Endothelial cell of umbilical vein (primary cell): ENCODE measurements around the gene HPGDS. TPM values are rescaled to one million over a fixed set of nuclear protein-coding genes. Genes with fewer than 3 reads are reported as not detected.

Experiments used
- BruUV-seq: library from RNA; stranded (reverse); fragments of 400-500 nt; replicated peaks from 2 replicates; lab custom pipeline; 2021; lab: Mats Ljungman, UMichigan
- CTCF ChIA-PET: fragments of 300-600, 350-600 bp; sonication (Branson Sonifier 250); formaldehyde crosslinking; loops from one replicate; lab custom pipeline; 2021; ENCODE audit warnings: antibody characterized with exemption, inconsistent platforms; lab: Charles Lee
- POLR2A ChIA-PET: fragments of 300-600, 350-600 bp; sonication (Branson Sonifier 250); formaldehyde crosslinking; loops from one replicate; lab custom pipeline; 2021; ENCODE audit warnings: antibody characterized with exemption, inconsistent platforms; lab: Charles Lee
- DNase-seq: peaks from one replicate; pipeline ENCODE4 v3.0.0-alpha.2; 2011; ENCODE audit warnings: low read depth, low spot score
- FAIRE-seq: peaks from 2 replicates; lab custom pipeline; 2011; peaks lifted over from hg19 to GRCh38; lab: Jason Lieb, UNC
- H2AFZ ChIP-seq: 2 replicates; pipeline ENCODE4 v1.6.0; 2012; ENCODE audit warnings: low read depth, low read length, control low read depth, inconsistent platforms
- H3K27ac ChIP-seq: 2 replicates; pipeline ENCODE4 v1.5.1; 2011; ENCODE audit warnings: low read depth, mild to moderate bottlenecking, control low read depth, low read length, moderate library complexity; ENCODE audit not compliant: insufficient read depth
- H3K27me3 ChIP-seq, 2 experiments: 2 replicates each; pipeline versions ENCODE4 v1.6.0 to v1.6.1; 2011; ENCODE audit warnings: low read length in 2 of 2, mixed read lengths in 1 of 2; ENCODE audit not compliant: control insufficient read depth in 2 of 2, insufficient read depth in 2 of 2
- H3K36me3 ChIP-seq, 2 experiments: 2 replicates in 1 of 2; 3 replicates in 1 of 2; pipeline ENCODE4 v1.5.1; 2011; ENCODE audit warnings: low read length in 2 of 2, mild to moderate bottlenecking in 1 of 2, moderate library complexity in 1 of 2; ENCODE audit not compliant: control insufficient read depth in 2 of 2, insufficient read depth in 2 of 2; ENCODE audit errors: extremely low read depth in 1 of 2
- H3K4me1 ChIP-seq: 3 replicates; pipeline ENCODE4 v1.5.1; 2011; ENCODE audit warnings: mild to moderate bottlenecking, low read length; ENCODE audit not compliant: control insufficient read depth, insufficient read depth; ENCODE audit errors: extremely low read depth
- H3K4me2 ChIP-seq: 2 replicates; pipeline ENCODE4 v1.6.1; 2011; ENCODE audit warnings: low read length, control low read depth, mixed read lengths; ENCODE audit not compliant: insufficient read depth
- H3K4me3 ChIP-seq, 3 experiments: fragments of 200-600 bp in 1 of 3; sonication (generic), shearing (Covaris generic) in 1 of 3; replicated peaks in 1 of 3; 2 replicates each; pipeline ENCODE4 v1.5.1; 2011 to 2016; ENCODE audit warnings: control low read depth in 3 of 3, low read length in 3 of 3, mild to moderate bottlenecking in 2 of 3, inconsistent platforms in 1 of 3, low read depth in 1 of 3, moderate library complexity in 1 of 3; ENCODE audit not compliant: insufficient read depth in 1 of 3
- H3K79me2 ChIP-seq: 2 replicates; pipeline ENCODE4 v1.6.0; 2012; ENCODE audit warnings: low read length, inconsistent platforms; ENCODE audit not compliant: control insufficient read depth, insufficient read depth
- H3K9ac ChIP-seq: replicated peaks from 2 replicates; pipeline ENCODE3; 2011; ENCODE audit warnings: low read length, control low read depth; ENCODE audit not compliant: insufficient read depth; ENCODE audit errors: extremely low read depth
- H3K9me1 ChIP-seq: replicated peaks from 3 replicates; pipeline ENCODE4 v1.6.0; 2011; ENCODE audit warnings: mild to moderate bottlenecking, low read length; ENCODE audit not compliant: control insufficient read depth, insufficient read depth; ENCODE audit errors: extremely low read depth
- H3K9me3 ChIP-seq: replicated peaks from 2 replicates; pipeline ENCODE4 v1.5.1; 2012; ENCODE audit warnings: low read length, inconsistent platforms; ENCODE audit not compliant: control insufficient read depth, insufficient read depth
- H4K20me1 ChIP-seq: replicated peaks from 2 replicates; pipeline ENCODE3; 2011; ENCODE audit warnings: mild to moderate bottlenecking, low read length; ENCODE audit not compliant: control insufficient read depth, insufficient read depth; ENCODE audit errors: extremely low read depth
- EZH2 ChIP-seq: IDR thresholded peaks from 2 replicates; pipeline ENCODE4 v1.6.1; 2012; ENCODE audit warnings: borderline replicate concordance, low read depth, mild to moderate bottlenecking, moderate library complexity, low read length, inconsistent platforms; ENCODE audit not compliant: severe bottlenecking
- FOS ChIP-seq: IDR thresholded peaks from 2 replicates; pipeline ENCODE4 v1.6.1; 2011; ENCODE audit warnings: mild to moderate bottlenecking, low read length, moderate library complexity, borderline replicate concordance; ENCODE audit not compliant: insufficient read depth
- GATA2 ChIP-seq: IDR thresholded peaks from 2 replicates; pipeline ENCODE4 v1.7.0; 2011; ENCODE audit warnings: low read depth, mild to moderate bottlenecking, moderate library complexity, mixed read lengths, low read length; ENCODE audit not compliant: insufficient read length, insufficient read depth
- JUN ChIP-seq: IDR thresholded peaks from 2 replicates; pipeline ENCODE4 v1.6.1; 2011; ENCODE audit warnings: borderline replicate concordance, low read depth; ENCODE audit not compliant: insufficient read length, insufficient read depth
- MYC ChIP-seq: IDR thresholded peaks from one replicate; pipeline ENCODE4 v1.6.1; 2011; ENCODE audit warnings: mild to moderate bottlenecking, low read depth, low read length
- POLR2A ChIP-seq: IDR thresholded peaks from 2 replicates; pipeline ENCODE4 v1.6.1; 2012; ENCODE audit warnings: low read depth, mild to moderate bottlenecking, control low read depth, low read length
- POLR2AphosphoS5 ChIP-seq: IDR thresholded peaks from 2 replicates; pipeline ENCODE4 v1.6.1; 2012; ENCODE audit warnings: low read depth, mild to moderate bottlenecking, control low read depth, low read length, moderate library complexity; ENCODE audit not compliant: insufficient read depth
- dilution Hi-C: fragments of 300-500 bp; cut with MboI; formaldehyde crosslinking; loops from one replicate; pipeline ENCODE4 v1.15.0; 2019; ENCODE audit warnings: low sequenced_read_pairs; ENCODE audit not compliant: extremely low pct_ligation_motif_present
- intact Hi-C: fragments of 100-400 bp; cut with micrococcal nuclease; formaldehyde crosslinking; loops from one replicate; pipeline ENCODE4 v1.10.0; 2022
- polyA plus RNA-seq, 4 experiments: library from polyadenylated mRNA; depleted of rRNA in 3 of 4; stranded (reverse) in 3 of 4; unstranded in 1 of 4; fragments of >200 nt; gene quantifications; 2 replicates each; pipeline versions ENCODE4 v1.2.1 to v1.2.3, GENCODE V29; 2011 to 2012; ENCODE audit warnings: missing spikeins in 1 of 4
- total RNA-seq: library from RNA; stranded (reverse); gene quantifications from 2 replicates; pipeline ENCODE4 v1.2.3, GENCODE V29; 2021
- TF ChIP-seq, protein P1 (sequence below), 2 donors: IDR thresholded peaks; 1 replicate in 1 of 2; 2 replicates in 1 of 2; pipeline ENCODE4 v1.5.1; 2011; ENCODE audit warnings: low read length in 2 of 2, mild to moderate bottlenecking in 2 of 2, moderate library complexity in 2 of 2, control low read depth in 1 of 2, inconsistent platforms in 1 of 2, low read depth in 1 of 2; ENCODE audit not compliant: insufficient read depth in 1 of 2; ENCODE audit errors: extremely low read depth in 1 of 2
- TF ChIP-seq, protein P2 (sequence below): IDR thresholded peaks from 2 replicates; pipeline ENCODE4 v1.6.1; 2011; ENCODE audit not compliant: insufficient read depth, insufficient read length

The HPGDS gene
- total and polyA plus RNA-seq, 2 donors (not counting 3 experiments of a cell fraction or from before 2014, with no cell fraction given): not detected

GRCh38 chr4:94251094-94251493, 91.5 kb downstream of the HPGDS start:
- POLR2A ChIA-PET: no interaction called here
- CTCF ChIA-PET: interaction anchor here (0.8 to 1.3 kb wide), 2 partner anchors 10 to 13 kb away, joined by 3 to 4 read pairs; no protein-coding TSS in a partner anchor
- intact Hi-C loops: no loop called here

More at GRCh38 chr4:94251094-94251493, 91.5 kb downstream of the HPGDS start:
- dilution Hi-C loops: no loop called here
- peaks cover 4 to 18% of the 10 kb centered on the region in 2 experiments for H3K36me3 ChIP-seq
- no peak overlapping the region for H3K27ac ChIP-seq
- H3K9me1 ChIP-seq: no peaks in the 10 kb centered on the region
- H3K79me2 ChIP-seq: no peaks in the 10 kb centered on the region
- H3K4me2 ChIP-seq: no peak overlapping the region
- no peaks in the 10 kb centered on the region for H3K9me3 ChIP-seq
- FAIRE-seq (no peak), DNase-seq (no peak)
- H3K9ac ChIP-seq: no peak overlapping the region
- H3K4me3 ChIP-seq: no peak overlapping the region
- H3K27me3 ChIP-seq: no peaks in the 10 kb centered on the region
- no peak overlapping the region for H2AFZ ChIP-seq
- H3K4me1 ChIP-seq: no peaks in the 10 kb centered on the region
- no peaks in the 10 kb centered on the region for H4K20me1 ChIP-seq
- TF ChIP-seq EZH2 (no peak), FOS (no peak), POLR2AphosphoS5 (no peak), GATA2 (no peak), MYC (no peak), POLR2A (no peak), JUN (no peak)
- TF ChIP-seq, protein P1, sequence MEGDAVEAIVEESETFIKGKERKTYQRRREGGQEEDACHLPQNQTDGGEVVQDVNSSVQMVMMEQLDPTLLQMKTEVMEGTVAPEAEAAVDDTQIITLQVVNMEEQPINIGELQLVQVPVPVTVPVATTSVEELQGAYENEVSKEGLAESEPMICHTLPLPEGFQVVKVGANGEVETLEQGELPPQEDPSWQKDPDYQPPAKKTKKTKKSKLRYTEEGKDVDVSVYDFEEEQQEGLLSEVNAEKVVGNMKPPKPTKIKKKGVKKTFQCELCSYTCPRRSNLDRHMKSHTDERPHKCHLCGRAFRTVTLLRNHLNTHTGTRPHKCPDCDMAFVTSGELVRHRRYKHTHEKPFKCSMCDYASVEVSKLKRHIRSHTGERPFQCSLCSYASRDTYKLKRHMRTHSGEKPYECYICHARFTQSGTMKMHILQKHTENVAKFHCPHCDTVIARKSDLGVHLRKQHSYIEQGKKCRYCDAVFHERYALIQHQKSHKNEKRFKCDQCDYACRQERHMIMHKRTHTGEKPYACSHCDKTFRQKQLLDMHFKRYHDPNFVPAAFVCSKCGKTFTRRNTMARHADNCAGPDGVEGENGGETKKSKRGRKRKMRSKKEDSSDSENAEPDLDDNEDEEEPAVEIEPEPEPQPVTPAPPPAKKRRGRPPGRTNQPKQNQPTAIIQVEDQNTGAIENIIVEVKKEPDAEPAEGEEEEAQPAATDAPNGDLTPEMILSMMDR (IDR thresholded peaks at IDR 0.05; ENCODE audit: extremely low read depth in 1 of 2, insufficient read depth in 1 of 2, low read depth in 1 of 2, low read length in 2 of 2): no peak
- TF ChIP-seq, protein P2, sequence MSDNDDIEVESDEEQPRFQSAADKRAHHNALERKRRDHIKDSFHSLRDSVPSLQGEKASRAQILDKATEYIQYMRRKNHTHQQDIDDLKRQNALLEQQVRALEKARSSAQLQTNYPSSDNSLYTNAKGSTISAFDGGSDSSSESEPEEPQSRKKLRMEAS: no peak
- no TSS peak for BruUV-seq

Other genes starting within 250 kb of the HPGDS start
- gene SMARCAD1, start 135.0 kb downstream of the HPGDS start, total RNA-seq: 34.8 and 35.5 TPM in 2 replicates
- 11.4 and 15.5 TPM in 2 replicates for gene SMARCAD1, start 135.0 kb downstream of the HPGDS start, polyA plus RNA-seq
- 310 and 323 TPM in 2 replicates for gene PDLIM5, start 109.1 kb upstream of the HPGDS start, total RNA-seq
- gene PDLIM5, start 109.1 kb upstream of the HPGDS start, polyA plus RNA-seq: 243 and 281 TPM in 2 replicates